PC-9 (cell line): Measurements from ENCODE around the gene PRKAA2.

Experiments used
- EZH2 ChIP-seq: fragments of 200-600 bp; sonication (generic); IDR thresholded peaks from 2 replicates; pipeline ENCODE4 v1.8.0; 2017; ENCODE audit warnings: antibody characterized with exemption, low read depth
- TF ChIP-seq, protein P1 (sequence below): fragments of 200-600 bp; sonication (generic); conservative IDR thresholded peaks from 2 replicates; pipeline ENCODE4 v1.6.1; 2017; ENCODE audit warnings: mixed run types, antibody characterized with exemption, mild to moderate bottlenecking, moderate library complexity

GRCh38 chr1:56683569-56683968 is 38.5 kb downstream of the PRKAA2 start:
- TF ChIP-seq, protein P1, sequence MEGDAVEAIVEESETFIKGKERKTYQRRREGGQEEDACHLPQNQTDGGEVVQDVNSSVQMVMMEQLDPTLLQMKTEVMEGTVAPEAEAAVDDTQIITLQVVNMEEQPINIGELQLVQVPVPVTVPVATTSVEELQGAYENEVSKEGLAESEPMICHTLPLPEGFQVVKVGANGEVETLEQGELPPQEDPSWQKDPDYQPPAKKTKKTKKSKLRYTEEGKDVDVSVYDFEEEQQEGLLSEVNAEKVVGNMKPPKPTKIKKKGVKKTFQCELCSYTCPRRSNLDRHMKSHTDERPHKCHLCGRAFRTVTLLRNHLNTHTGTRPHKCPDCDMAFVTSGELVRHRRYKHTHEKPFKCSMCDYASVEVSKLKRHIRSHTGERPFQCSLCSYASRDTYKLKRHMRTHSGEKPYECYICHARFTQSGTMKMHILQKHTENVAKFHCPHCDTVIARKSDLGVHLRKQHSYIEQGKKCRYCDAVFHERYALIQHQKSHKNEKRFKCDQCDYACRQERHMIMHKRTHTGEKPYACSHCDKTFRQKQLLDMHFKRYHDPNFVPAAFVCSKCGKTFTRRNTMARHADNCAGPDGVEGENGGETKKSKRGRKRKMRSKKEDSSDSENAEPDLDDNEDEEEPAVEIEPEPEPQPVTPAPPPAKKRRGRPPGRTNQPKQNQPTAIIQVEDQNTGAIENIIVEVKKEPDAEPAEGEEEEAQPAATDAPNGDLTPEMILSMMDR, result no peak
- TF ChIP-seq EZH2, result no peak
